ENCODE results near the gene FUZ. TPM values are rescaled to one million over a fixed set of nuclear protein-coding genes. Genes with fewer than 3 reads are reported as not detected.

FUZ gene
- total and polyA plus RNA-seq, 2 donors (not counting 1 experiment from before 2014, with no cell fraction given), result 30.2 to 31.5 TPM

- Histone ChIP-seq H3K4me2 (replicated peaks; ENCODE audit: low read depth, low read length, poor library complexity, severe bottlenecking) (peak overlapping the region; percentile 59), H3K4me1 (ENCODE audit: control insufficient read depth in 2 of 2, insufficient read depth in 2 of 2, low read length in 2 of 2) (peaks cover 41 to 57% of the 10 kb centered on the region in 2 donors), H3K36me3 (replicated peaks in 1 of 2; ENCODE audit: control extremely low read depth in 1 of 2, control insufficient read depth in 1 of 2, extremely low read depth in 1 of 2, insufficient read depth in 2 of 2, low read length in 1 of 2) (peaks cover 0 to 5% of the 10 kb centered on the region in 2 experiments), H3K4me3 (ENCODE audit: control extremely low read depth in 1 of 5, extremely low read depth in 1 of 5, insufficient read depth in 1 of 5, low read depth in 2 of 5, low read length in 4 of 5) (peak overlapping the region in 3 of 5 experiments; percentile 7 to 52 (median 39)), H2AFZ (ENCODE audit: insufficient read depth, low read depth, low read length, poor library complexity, severe bottlenecking) (no peak overlapping the region), H3K79me2 (ENCODE audit: control insufficient read depth, insufficient read depth, low read length) (peaks cover under 1% of the 10 kb centered on the region), H3K9me3 (ENCODE audit: control extremely low read depth in 1 of 3, control insufficient read depth in 2 of 3, insufficient read depth in 1 of 3, low read length in 2 of 3) (peaks cover 0 to 4% (median 0%) of the 10 kb centered on the region in 3 donors), H3K9ac (ENCODE audit: low read length) (peak overlapping the region; percentile 44), H3K27me3 (replicated peaks in 1 of 4; ENCODE audit: control extremely low read depth in 1 of 4, control insufficient read depth in 3 of 4, insufficient read depth in 4 of 4, low read length in 3 of 4) (no peaks in the 10 kb centered on the region), H3K27ac (ENCODE audit: low read length in 2 of 2) (peak overlapping the region; percentile 53 to 61), H4K20me1 (ENCODE audit: control insufficient read depth, insufficient read depth, low read length, poor library complexity, severe bottlenecking) (no peaks in the 10 kb centered on the region)
- POLR2A ChIA-PET, result interaction anchor here (0.6 to 2.3 kb wide), 9 partner anchors 9 to 70 kb away, joined by 3 to 23 read pairs (median 6); partner anchors contain the start of genes AKT1S1, FUZ and TBC1D17
- no peak for TF ChIP-seq EZH2 (IDR thresholded peaks at IDR 0.05; ENCODE audit: borderline replicate concordance, insufficient read depth, low read depth, low read length, poor library complexity, severe bottlenecking)
- TF ChIP-seq, protein P1, sequence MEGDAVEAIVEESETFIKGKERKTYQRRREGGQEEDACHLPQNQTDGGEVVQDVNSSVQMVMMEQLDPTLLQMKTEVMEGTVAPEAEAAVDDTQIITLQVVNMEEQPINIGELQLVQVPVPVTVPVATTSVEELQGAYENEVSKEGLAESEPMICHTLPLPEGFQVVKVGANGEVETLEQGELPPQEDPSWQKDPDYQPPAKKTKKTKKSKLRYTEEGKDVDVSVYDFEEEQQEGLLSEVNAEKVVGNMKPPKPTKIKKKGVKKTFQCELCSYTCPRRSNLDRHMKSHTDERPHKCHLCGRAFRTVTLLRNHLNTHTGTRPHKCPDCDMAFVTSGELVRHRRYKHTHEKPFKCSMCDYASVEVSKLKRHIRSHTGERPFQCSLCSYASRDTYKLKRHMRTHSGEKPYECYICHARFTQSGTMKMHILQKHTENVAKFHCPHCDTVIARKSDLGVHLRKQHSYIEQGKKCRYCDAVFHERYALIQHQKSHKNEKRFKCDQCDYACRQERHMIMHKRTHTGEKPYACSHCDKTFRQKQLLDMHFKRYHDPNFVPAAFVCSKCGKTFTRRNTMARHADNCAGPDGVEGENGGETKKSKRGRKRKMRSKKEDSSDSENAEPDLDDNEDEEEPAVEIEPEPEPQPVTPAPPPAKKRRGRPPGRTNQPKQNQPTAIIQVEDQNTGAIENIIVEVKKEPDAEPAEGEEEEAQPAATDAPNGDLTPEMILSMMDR (IDR thresholded peaks at IDR 0.05), result no peak
- 78% methylated on average over 14 of the region's 18 CpGs for WGBS (ENCODE audit: insufficient coverage)
- DNase-seq, result peak; percentile 27
- intact Hi-C loops (cut with micrococcal nuclease), result no loop called here
- no peaks in the 10 kb centered on the region for H3K27me3 Mint-ChIP-seq
- H3K4me1 Mint-ChIP-seq, result peaks cover 58% of the 10 kb centered on the region
- no peaks in the 10 kb centered on the region for H3K9me3 Mint-ChIP-seq (ENCODE audit: insufficient read depth)
- H3K27ac Mint-ChIP-seq, result peak overlapping the region; percentile 84
- ATAC-seq (ENCODE audit: low read depth), result no peak
- CTCF ChIA-PET, result interaction anchor here (0.8 to 1.5 kb wide), 2 partner anchors 14 to 37 kb away, joined by 3 read pairs; no protein-coding TSS in a partner anchor
- H3K4me3 Mint-ChIP-seq, result peak overlapping the region; percentile 78
Observed at GRCh38 chr19:49844138-49845095, 31.3 kb upstream of the FUZ start.
